PC-9 (cell line): ENCODE data around the gene CFAP251.

Source experiments
- CTCF ChIP-seq: fragments of 200-600 bp; sonication (generic); conservative IDR thresholded peaks from 2 replicates; pipeline ENCODE4 v1.6.1; 2017; ENCODE audit warnings: mixed run types, antibody characterized with exemption, mild to moderate bottlenecking, moderate library complexity
- EZH2 ChIP-seq: fragments of 200-600 bp; sonication (generic); IDR thresholded peaks from 2 replicates; pipeline ENCODE4 v1.8.0; 2017; ENCODE audit warnings: antibody characterized with exemption, low read depth

DNA sequence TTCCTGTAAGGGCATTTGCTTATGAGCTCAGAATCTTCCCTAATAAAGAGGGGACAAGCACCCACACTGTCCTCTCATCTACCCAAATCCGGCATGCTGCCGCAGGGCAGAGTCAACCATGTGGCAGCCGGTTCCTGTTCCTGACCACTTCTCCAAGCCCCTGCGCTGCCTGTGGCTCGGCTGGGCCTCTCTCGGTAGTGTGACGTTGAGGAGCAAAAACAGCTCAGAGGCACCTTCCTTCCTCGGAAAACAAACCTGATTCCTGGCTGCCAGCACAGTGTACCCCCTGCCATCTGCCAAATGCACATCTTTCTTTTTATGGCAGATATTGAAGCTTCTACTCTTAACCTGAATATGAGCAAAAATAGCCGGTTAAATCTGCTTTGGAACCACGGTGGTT lies 50.5 kb downstream of the CFAP251 start:
- TF ChIP-seq CTCF (no peak), EZH2 (no peak)
